GM23248 (cell line): ENCODE measurements around the gene FMO3.

ENCODE experiments used
- EZH2 ChIP-seq: fragments of 200-600 bp; sonication (generic); IDR thresholded peaks from 2 replicates; pipeline ENCODE4 v1.6.1; 2018; ENCODE audit warnings: antibody characterized with exemption, mild to moderate bottlenecking; ENCODE audit not compliant: insufficient read depth, poor library complexity, severe bottlenecking
- EZH2phosphoT487 ChIP-seq: fragments of 200-600 bp; sonication (generic); IDR thresholded peaks from 2 replicates; pipeline ENCODE4 v1.6.1; 2018; ENCODE audit warnings: antibody characterized with exemption, moderate library complexity, mild to moderate bottlenecking, low read depth; ENCODE audit not compliant: insufficient read depth

GRCh38 chr1:171117085-171117484 is 26.4 kb downstream of the FMO3 start:
- no peak for TF ChIP-seq EZH2
- TF ChIP-seq EZH2phosphoT487 = no peak
